Umbilical cord (tissue), 2 donors: ENCODE results near the gene MSTN. TPM values are rescaled to one million over a fixed set of nuclear protein-coding genes. Genes with fewer than 3 reads are reported as not detected.
"Not testable (repeated sequence)": the region's sequence is repeated elsewhere in the genome, so short reads cannot be mapped to it uniquely, and the experiment has no call there.

Experiments
- DNase-seq: peaks from one replicate; pipeline ENCODE4 v3.0.0-alpha.2; 2015; ENCODE audit warnings: low spot score
- total RNA-seq: library from RNA; depleted of rRNA; stranded (reverse); fragments of >200 nt; gene quantifications from one replicate; pipeline ENCODE4 v1.2.3, GENCODE V29; 2014; ENCODE audit warnings: low replicate concordance; ENCODE audit not compliant: insufficient read depth

Gene MSTN
- total RNA-seq, 1 donor from 2014 or later, result 0.72 TPM

DNA sequence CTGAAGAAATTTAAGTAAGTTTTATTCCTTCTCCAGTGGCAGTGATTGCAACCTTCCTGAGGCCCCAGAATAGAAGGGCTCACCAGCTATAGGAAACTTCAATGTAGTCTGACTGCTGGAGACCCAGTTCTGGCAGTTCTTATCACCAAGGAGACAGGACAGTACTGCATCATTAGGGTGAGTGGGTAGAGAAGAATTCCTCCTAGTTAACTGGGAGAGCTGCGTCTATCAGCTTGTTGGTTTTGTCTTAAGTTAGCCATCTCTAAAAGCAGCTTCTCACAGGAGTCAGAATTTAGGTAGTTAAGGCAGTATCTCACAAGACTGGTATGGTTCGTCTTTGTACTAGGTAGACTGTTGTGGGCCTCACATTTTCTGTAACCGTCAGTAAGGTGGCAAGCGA, 3.3 kb upstream of the MSTN start:
- DNase-seq, result no peak

DNA sequence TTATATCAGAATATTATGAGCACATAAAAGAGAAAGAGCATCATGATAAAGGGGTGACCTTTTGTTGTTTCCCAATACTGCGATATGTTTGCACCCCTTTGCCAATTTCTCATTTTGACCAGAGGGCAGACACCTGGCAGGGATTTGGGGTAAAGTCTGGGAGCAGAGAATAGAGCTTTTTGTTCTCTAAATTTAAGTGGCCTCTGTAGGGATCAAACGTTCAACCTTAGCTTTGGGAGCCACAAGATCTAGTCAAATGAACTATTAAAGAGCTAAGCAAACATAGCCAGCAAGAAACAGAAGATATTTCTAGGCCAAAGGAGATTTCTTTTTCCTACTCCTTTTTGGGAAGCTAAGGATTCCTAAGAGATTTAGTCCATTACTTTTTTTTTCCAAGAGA, 1.1 kb upstream of the MSTN start:
- DNase-seq, result peak; percentile 4

DNA sequence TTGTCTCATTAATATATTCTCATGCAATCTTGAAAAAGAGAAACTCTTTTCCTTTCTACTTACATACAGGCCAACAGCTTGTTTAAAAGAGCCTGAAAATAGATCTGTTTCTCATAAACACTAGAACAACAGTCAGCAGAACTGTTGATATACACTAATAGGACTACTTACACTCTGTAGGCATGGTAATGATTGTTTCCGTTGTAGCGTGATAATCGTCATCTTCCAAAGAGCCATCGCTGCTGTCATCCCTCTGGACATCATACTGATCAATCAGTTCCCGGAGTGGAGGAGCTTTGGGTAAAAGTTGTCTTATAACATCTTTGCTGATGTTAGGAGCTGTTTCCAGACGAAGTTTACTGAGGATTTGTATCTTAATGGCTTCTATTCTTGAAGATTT, 476 bp downstream of the MSTN start:
- DNase-seq, result no peak

DNA sequence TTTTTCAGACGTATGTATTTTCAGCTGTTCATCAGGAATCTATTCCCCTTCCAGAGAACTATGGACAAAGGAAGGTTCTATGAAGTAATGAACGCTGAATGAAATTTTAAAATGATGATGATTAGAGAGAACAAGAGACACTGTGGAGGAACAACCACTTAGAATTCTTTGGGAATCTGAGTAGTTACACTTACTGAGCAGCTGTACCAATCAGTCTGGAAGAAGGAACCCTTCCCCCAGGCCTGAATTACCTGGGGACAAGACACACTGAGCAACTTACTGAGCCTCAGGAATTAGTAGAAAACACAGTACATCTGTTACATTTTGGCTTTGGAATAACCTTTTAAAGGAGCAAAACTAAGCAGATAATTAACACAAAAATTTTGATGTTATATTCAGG, 1.9 kb downstream of the MSTN start:
- no peak for DNase-seq

DNA sequence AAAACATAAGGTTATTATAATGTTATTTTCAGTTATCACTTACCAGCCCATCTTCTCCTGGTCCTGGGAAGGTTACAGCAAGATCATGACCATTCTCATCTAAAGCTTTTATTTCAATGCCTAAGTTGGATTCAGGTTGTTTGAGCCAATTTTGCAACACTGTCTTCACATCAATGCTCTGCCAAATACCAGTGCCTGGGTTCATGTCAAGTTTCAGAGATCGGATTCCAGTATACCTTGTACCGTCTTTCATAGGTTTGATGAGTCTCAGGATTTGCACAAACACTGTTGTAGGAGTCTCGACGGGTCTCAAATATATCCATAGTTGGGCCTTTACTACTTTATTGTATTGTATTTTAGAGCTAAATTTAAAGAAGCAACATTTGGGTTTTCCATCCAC, 2.5 kb downstream of the MSTN start:
- no peak for DNase-seq

DNA sequence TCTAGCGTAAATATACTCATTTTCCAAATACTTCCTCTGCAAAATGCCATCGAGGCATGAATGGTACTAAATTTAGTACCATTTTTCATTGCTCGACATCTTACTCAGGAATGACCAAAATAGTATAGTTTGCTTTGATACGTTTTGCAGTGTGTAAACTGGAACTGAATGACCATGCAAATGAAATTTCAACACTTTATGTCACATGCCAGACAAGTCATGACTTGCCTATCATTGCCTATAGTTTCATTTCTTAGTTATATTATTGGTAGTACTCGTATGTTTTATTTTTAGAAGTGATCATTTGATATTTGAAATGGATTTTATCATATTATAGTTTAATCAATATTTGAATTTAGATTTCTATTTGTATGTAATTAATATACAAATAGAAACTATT, 9.1 kb downstream of the MSTN start:
- no peak for DNase-seq

DNA sequence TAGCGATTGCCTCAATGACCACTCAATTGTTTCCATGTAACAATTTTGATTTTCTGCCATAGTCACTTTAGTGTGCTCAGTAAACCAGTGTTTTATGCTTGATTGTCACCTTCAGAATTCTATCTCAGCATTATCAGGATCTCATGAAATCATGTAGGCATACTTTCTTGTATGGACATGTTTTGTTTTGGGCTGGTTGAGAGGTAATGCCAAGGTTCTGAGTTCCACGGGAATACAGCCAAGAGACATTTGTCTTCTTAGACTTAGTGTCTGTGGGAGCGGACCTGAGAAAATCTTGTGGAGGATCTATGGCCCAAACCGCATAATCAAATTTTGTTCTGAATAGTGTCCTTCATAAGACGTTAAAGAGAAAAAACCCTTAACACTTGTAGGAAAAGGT, 10.2 kb downstream of the MSTN start:
- no peak for DNase-seq

DNA sequence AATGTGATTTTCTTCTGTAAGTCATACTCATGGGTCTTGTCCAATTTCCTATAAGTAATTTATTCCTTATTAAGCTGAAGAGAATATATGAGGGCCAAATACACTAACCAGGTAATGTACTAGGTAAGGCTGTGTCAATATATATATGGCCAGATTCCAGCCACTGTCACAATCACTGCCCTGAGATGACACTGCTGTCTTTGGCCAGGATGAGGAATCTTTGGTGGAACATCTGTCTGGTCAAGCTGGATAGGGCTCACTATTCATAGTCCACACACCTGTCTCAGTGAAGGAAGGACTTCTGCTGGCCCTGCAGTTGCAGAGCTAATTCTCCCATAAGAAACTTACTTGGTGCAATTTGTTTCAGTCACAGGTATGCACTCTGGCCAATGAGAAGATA, 11.3 kb downstream of the MSTN start:
- no peak for DNase-seq

DNA sequence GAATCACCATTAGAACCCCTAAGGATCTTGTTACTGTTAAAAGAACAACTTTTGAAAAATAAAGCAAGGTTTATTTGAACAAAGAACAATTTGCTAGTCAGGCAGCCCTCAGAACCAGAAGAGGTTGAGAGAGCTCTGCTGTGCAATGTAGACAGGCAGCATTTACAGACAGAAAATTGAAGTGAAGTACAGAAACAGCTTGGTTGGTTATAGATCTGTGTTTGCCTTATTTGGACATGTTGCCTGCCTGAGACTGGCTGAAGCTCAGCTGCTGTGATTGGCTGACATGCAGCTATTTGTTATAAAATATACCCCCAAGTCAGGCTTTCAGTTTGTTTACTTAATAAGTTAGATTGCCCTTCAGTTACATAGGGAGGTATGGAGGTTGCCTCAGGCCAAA, 12.5 kb downstream of the MSTN start:
- DNase-seq, result peak; percentile 23

DNA sequence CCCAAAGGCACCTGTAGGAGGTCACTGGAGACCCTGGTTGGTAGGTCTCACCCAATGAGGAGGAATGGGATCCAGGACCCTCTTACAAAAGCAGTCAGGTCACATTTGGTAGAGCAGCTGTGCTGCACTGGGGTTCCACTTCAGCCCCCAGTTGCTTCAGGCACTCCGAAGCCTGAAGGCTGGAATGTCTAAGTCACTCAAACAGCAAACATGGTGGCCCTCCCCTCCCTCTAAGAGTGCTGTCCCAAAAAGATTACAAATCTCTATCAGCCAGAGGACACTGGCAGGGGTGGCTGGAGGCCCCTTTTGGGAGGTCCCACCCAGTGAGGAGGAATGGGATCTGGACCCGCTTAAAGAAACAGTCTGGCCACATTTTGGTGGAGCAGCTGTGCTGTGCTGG, 17.7 kb downstream of the MSTN start:
- no peak for DNase-seq

DNA sequence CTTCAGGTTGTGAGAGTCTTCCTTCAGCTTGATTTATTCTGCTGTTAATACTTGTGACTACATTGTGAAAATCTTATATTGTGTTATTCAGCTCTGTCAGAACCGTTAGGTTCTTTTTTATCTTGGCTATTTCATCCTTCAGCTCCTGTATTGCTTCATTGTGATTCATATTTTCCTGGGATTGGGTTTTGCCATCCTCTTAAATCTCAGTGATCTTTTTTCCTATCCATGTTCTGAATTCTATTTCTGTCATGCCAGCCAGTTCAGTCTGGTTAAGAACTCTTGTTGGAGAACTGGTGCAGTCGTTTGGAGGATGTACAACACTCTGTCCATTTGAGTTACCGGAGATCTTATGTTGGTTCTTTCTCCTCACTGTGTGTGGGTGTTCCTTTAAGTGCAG, 19.1 kb downstream of the MSTN start:
- DNase-seq, result no peak

DNA sequence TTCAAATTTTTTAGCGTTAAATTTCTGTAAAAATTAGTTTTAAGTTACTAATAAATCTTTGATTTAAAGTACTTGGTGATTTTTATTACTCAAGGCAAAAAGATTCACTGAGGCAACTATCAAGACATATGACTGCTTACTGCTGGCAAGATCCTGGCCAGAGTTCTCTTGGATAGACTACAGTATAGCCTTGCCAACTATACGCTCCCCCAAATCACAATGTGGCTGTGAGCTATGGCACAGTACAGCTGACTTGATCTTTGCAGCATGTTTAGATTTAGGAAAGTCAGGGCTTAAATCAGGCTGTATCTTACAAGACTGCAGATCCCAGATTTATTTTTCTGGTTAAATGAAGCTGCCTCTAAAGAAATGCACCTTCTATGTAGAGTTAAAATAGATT, 26.5 kb downstream of the MSTN start:
- DNase-seq, result peak; percentile 24

DNA sequence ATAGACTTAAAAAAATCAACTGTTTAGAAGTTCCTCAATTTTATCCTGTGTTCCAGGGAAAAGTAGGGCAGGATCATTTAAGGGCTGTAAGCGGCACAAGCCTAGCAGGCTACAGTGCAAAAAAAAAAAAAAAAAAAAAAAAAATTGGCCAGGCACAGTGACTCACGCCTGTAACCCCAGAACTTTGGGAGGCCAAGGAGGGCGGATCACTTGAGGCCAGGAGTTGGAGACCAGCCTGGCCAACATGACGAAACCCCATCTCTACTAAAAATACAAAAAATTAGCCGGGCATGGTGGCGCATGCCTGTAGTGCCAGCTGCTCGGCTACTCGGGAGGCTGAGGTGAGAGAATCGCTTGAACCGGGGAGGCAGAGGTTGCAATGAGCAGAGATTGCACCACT, 28.1 kb downstream of the MSTN start:
- DNase-seq, result not testable (repeated sequence)

DNA sequence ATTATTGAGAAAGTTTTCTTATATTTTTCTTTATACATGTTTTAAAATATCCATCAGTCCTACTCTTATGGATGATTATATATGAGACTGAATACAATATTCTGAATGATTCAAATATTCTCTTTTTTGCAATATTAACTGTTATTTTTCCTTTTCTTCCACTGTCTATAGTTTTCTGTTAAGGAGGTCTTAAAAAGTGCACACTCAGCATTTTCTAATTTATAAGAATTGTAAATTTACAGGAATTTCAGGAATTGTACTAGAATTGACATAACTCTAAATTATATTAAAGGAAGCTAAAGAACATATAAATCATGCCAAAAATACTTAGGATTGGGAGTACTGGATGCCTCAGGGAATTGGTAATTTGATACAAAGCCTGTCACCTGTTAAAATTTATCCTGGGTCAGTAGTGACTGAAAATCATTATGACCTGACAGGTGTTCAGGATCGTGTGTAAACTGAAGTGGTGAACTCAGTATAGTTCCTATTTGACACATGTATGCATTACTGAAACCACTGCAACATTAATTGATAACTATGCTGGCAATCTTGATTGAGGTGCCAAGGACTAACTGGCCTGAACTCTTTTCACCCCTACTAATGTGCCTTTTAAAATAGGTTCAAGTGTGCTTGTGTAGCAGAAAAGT, 30.4 kb downstream of the MSTN start:
- no peak for DNase-seq

DNA sequence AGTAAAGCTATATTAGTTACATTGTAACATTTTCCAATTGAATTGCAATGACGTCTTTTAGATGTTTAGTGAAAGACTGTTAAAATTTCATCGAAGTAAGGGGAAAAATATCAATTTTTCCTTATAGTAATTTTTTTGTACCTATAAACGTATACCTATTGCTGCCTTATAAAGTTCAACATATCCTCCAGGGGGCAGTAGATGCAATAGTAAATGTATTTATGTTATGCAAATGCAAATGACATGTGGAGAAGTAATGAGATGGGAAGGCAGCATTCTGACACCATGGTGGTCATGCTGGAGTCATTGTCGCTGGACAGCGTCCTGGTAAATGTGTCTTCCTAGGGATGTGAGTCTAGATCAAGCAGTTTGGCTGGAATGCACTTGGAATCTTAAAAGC, 38.7 kb downstream of the MSTN start:
- peak; percentile 44 for DNase-seq

DNA sequence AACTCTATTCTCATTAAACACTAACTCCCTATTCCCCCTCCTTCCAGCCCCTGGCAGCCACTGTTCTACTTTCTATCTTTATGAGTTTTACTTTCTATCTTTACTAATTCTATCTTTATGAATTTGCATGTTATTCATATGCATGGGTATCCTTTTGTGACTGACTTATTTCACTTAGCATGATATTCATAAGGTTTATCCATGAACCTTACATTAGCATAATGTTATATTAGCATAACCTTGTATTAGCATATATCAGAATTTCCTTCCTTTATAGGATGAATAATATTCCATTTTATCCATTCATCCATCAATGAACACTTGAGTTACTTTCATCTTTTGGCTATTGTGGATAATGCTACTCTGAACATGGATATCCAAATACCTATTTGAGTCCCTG, 41.8 kb downstream of the MSTN start:
- DNase-seq, result no peak

DNA sequence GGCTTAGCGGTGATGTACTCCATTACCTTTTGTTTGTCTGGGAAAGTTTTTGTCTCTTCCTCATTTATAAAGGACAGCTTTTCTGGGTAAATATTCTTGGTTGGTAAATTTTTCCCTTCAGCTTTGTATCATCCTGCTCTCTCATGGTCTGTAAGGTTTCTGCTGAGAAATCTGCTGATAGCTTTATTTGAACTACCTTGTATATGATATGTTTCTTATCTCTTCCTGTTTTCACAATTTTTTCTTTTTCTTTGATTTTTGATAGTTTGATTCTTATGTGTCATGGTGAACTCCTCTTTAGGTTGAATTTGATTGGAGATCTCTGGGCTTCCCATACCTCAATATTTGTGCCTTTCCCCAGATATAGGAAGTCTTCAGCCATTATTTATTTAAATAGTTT, 44.7 kb downstream of the MSTN start:
- DNase-seq, result no peak

DNA sequence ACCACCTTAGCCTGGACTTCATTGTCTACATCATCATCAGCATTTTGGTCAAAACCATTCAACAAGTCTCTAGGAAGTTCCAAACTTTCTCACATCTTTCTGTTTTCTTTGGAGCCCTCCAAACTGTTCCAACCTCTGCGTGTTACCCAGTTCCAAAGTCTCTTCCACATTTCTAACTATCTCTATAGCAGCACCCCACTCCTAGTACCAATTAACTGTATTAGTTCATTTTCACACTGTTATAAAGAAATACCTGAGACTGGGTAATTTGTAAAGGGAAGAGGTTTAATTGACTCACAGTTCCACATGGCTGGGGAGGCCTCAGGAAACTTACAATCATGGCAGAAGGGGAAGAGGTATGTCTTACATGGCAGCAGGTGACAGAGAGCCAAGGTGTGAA, 46.6 kb downstream of the MSTN start:
- not testable (repeated sequence) for DNase-seq
